Heart right ventricle (tissue), 16 donors: ENCODE data around the gene ZMYND8. TPM values are rescaled to one million over a fixed set of nuclear protein-coding genes. Genes with fewer than 3 reads are reported as not detected.

Experiments
- ATAC-seq, 8 donors: fragments of 200-7000 bp; cut with Tn5 transposase; one replicate each; pipeline ENCODE4 v1.9.1; 2020; ENCODE audit warnings: mild to moderate bottlenecking in 8 of 8, moderate library complexity in 8 of 8, moderate number of reproducible peaks in 1 of 8
- DNase-seq, 2 donors: peaks; one replicate each; pipeline ENCODE4 v3.0.0-alpha.2; 2020
- H3K27ac ChIP-seq, 10 donors: fragments of 200-600 bp; sonication (generic) in 2 of 10; one replicate each; pipeline versions ENCODE4 v1.5.0 to v1.8.0; 2020 to 2022; ENCODE audit warnings: mild to moderate bottlenecking in 3 of 10
- H3K27me3 ChIP-seq, 7 donors: fragments of 200-600 bp; one replicate each; pipeline ENCODE4 v1.8.0; 2021 to 2022; ENCODE audit warnings: mild to moderate bottlenecking in 2 of 7
- H3K36me3 ChIP-seq, 9 donors: fragments of 200-600 bp; sonication (generic) in 1 of 9; one replicate each; pipeline versions ENCODE4 v1.5.0 to v1.8.0; 2020 to 2022; ENCODE audit warnings: mild to moderate bottlenecking in 2 of 9
- H3K4me1 ChIP-seq, 9 donors: fragments of 200-600 bp; sonication (generic) in 1 of 9; one replicate each; pipeline versions ENCODE4 v1.5.0 to v1.8.0; 2020 to 2022; ENCODE audit warnings: mild to moderate bottlenecking in 4 of 9
- H3K4me3 ChIP-seq, 10 donors: fragments of 200-600 bp; sonication (generic) in 2 of 10; one replicate each; pipeline versions ENCODE4 v1.5.0 to v1.8.0; 2020 to 2022; ENCODE audit warnings: mild to moderate bottlenecking in 7 of 10, moderate library complexity in 2 of 10
- H3K9me3 ChIP-seq, 11 donors: fragments of 200-600 bp in 10 of 11; sonication (generic) in 2 of 11; one replicate each; pipeline versions ENCODE4 v1.5.0 to v1.8.0; 2013 to 2022; ENCODE audit warnings: mild to moderate bottlenecking in 2 of 11, control low read depth in 1 of 11, moderate library complexity in 1 of 11
- CTCF ChIP-seq, 9 donors: fragments of 200-600 bp; sonication (generic) in 2 of 9; IDR thresholded peaks; one replicate each; pipeline versions ENCODE4 v1.5.0 to v1.8.0; 2021 to 2022; ENCODE audit warnings: antibody characterized with exemption in 9 of 9, mild to moderate bottlenecking in 5 of 9, moderate library complexity in 1 of 9
- WGBS, 2 donors: extraction: QIAGEN DNeasy Blood & Tissue Kit; methylation state at CpG; one replicate each; pipeline ENCODE4 v1.1.7; 2013; ENCODE audit warnings: inconsistent platforms in 1 of 2; 5-methylcytosine and 5-hydroxymethylcytosine counted together
- intact Hi-C, 10 donors: fragments of 100-400 bp; cut with DNase I; formaldehyde crosslinking; loops; one replicate each; pipeline versions ENCODE4 v1.11.1 to v1.14.2; 2022
- polyA plus RNA-seq, 2 donors: library from polyadenylated mRNA; stranded (reverse); fragments of 200-250 nt; gene quantifications; one replicate each; pipeline ENCODE4 v1.2.3, GENCODE V29; 2013
- total RNA-seq, 10 donors: library from RNA; stranded (reverse); fragmentation: NEBNext Ultra II Directional in 3 of 10; extraction: Animal tissue kit (Norgen Biotek cat#: 25700) in 3 of 10; gene quantifications; one replicate each; pipeline versions ENCODE4 v1.2.1 to v1.2.4, GENCODE V29; 2021 to 2023
- donor health status: Arrhythmogenic right ventricular cardiomyopathy.
- donor health status: ischemic (EF 13 %, LVEDD 7.1; RV severe dilation, severe dysfunction).
- donor health status: healthy with polysubstance abuse.
- donor health status: DM: no; HTN: yes; CAD: no.
- donor health status: DM: no; HTN: no; CAD: no.
- donor health status: ischemic (EF 25% LVEDD 6.9; RV normal size, moderate dysfunction).
- donor health status: ischemic (EF 25% LVEDD 5.7; RV mildly dilated, moderate dysfunction).
- donor health status: healthy.
- donor health status: DM: yes; HTN: yes; CAD: no.
- donor health status: Ischemic cardiomyopathy.
- donor health status: ischemic (EF 35%, LVEDD 5.7; RV mildly dilated, moderate dysfunction).
- donor health status: nonischemic (EF 11% LVEDD 7.7; RV severe dilation, severe dysfunction).
- donor health status: DM: yes; HTN: yes; CAD: no.
- donor health status: PGD.
- donor health status: ischemic (EF 29% LVEDD 5.4; RV normal size, mild dysfunction).
- donor health status: nonischemic (EF 23%, LVEDD 6.1; RV moderate dilation, normal function).

The ZMYND8 gene
- total and polyA plus RNA-seq, 12 donors = 6.4 to 39.0 (median 28.0) TPM

DNA sequence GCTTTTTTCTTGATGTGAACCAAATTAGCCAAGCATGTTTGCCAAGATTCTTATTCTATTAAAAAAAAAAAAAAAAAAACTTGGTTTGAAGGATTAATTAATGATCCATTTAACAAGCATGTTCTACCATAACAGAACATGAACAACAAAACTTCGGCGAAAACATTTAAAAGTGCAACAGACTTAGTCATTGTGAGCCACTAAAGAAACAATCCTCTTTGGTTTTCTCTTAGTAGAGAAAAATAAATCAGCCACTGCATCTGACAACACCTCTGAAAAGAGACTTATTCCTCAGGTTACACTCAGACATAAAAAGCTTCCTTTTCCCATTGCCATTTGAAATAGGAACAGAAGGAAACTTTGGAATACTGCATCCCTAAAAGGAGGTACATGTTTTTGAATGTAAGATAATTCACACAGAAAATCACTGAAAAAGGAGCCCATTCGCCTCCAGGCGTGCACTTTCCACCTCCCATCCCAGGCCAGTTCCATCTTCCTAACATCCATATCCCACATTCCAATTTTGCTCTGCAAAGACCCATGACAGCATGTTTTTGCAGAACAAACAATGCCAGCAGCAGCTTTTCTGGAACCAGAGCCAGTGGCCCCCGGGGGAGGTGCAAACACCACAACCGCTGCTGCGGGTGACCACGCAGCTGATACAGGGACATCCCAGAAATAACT lies 79.5 kb downstream of the ZMYND8 start:
- no peaks in the 10 kb centered on the region for H3K27me3 ChIP-seq
- intact Hi-C loops = loop anchor here in 7 of 10 donors (5.0 to 10.0 kb wide), 4 partner anchors 35 to 348 kb away; no protein-coding TSS in a partner anchor
- H3K4me3 ChIP-seq = no peak overlapping the region
- TF ChIP-seq CTCF (IDR thresholded peaks at IDR 0.05) = no peak
- H3K4me1 ChIP-seq = peaks cover 10 to 56% (median 51%) of the 10 kb centered on the region in 9 donors
- H3K27ac ChIP-seq = peak overlapping the region in 9 of 10 donors; percentile 39 to 89 (median 53)
- ATAC-seq (peak in 7 of 8 donors; percentile 38 to 68 (median 58)), DNase-seq (peak; percentile 55 to 63)
- no peaks in the 10 kb centered on the region for H3K9me3 ChIP-seq
- WGBS, 2 donors = 42 to 45% methylated on average over 8 of the region's 8 CpGs
- H3K36me3 ChIP-seq = peaks cover 0 to 70% (median 20%) of the 10 kb centered on the region in 9 donors

- ATAC-seq (no peak), DNase-seq (no peak)
- peak overlapping the region in 6 of 10 donors; percentile 51 to 89 (median 72) for H3K27ac ChIP-seq
- WGBS, 2 donors = 94 to 95% methylated on average over 20 of the region's 20 CpGs
- H3K4me3 ChIP-seq = no peak overlapping the region
- intact Hi-C loops = loop anchor here in 7 of 10 donors (5.0 to 10.0 kb wide), 4 partner anchors 36 to 349 kb away; no protein-coding TSS in a partner anchor
- no peak for TF ChIP-seq CTCF (IDR thresholded peaks at IDR 0.05)
- peaks cover 10 to 56% (median 51%) of the 10 kb centered on the region in 9 donors for H3K4me1 ChIP-seq
- H3K27me3 ChIP-seq = no peaks in the 10 kb centered on the region
- H3K9me3 ChIP-seq = no peaks in the 10 kb centered on the region
- H3K36me3 ChIP-seq = peaks cover 0 to 68% (median 13%) of the 10 kb centered on the region in 9 donors
Measured at GRCh38 chr20:47276251-47276650, 80.2 kb downstream of the ZMYND8 start.

DNA sequence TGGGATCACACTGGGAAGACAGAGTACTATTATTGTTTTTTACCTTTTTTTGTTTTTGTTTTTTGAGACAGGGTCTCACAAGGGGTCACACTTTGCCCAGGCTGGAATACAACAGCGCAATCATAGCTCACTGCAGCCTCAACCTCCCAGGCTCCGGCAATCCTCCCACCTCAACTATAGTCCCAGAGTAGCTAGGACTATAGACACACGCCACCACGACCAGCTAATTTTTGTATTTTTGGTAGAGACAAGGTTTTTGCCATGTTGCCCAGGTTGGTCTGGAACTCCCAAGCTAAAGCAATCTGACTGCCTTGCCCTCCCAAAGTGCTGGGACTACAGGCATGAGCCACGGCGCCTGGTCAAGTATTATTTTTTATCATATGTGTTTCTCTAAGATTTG lies 81.0 kb downstream of the ZMYND8 start:
- intact Hi-C loops = loop anchor here in 7 of 10 donors (5.0 to 10.0 kb wide), 4 partner anchors 37 to 349 kb away; no protein-coding TSS in a partner anchor
- 97 to 99% methylated on average over 6 of the region's 6 CpGs for WGBS, 2 donors
- DNase-seq (no peak), ATAC-seq (no peak)
- Histone ChIP-seq H3K4me1 (peaks cover 10 to 56% (median 51%) of the 10 kb centered on the region in 9 donors), H3K4me3 (no peak overlapping the region), H3K36me3 (peaks cover 0 to 68% (median 13%) of the 10 kb centered on the region in 9 donors), H3K27ac (peak overlapping the region in 7 of 10 donors; percentile 67 to 89 (median 72)), H3K9me3 (no peaks in the 10 kb centered on the region), H3K27me3 (no peaks in the 10 kb centered on the region)
- no peak for TF ChIP-seq CTCF (IDR thresholded peaks at IDR 0.05)

GRCh38 chr20:47274401-47275108 lies 81.9 kb downstream of the ZMYND8 start:
- H3K27me3 ChIP-seq = no peaks in the 10 kb centered on the region
- intact Hi-C loops = loop anchor here (5.0 to 10.0 kb wide), 9 partner anchors 38 to 350 kb away; partner anchors contain the start of gene ZMYND8 (in 1 of the 10)
- no peak for TF ChIP-seq CTCF (IDR thresholded peaks at IDR 0.05)
- 55 to 57% methylated on average over 4 of the region's 4 CpGs for WGBS, 2 donors
- H3K9me3 ChIP-seq = no peaks in the 10 kb centered on the region
- peaks cover 10 to 56% (median 51%) of the 10 kb centered on the region in 9 donors for H3K4me1 ChIP-seq
- ATAC-seq (peak; percentile 27 to 83 (median 44)), DNase-seq (no peak)
- H3K36me3 ChIP-seq = peaks cover 0 to 68% (median 9%) of the 10 kb centered on the region in 9 donors
- H3K4me3 ChIP-seq = no peak overlapping the region
- H3K27ac ChIP-seq = peak overlapping the region; percentile 19 to 89 (median 67)
